Endothelial cell of umbilical vein (primary cell): Measurements from ENCODE around the gene OGT. TPM values are rescaled to one million over a fixed set of nuclear protein-coding genes. Genes with fewer than 3 reads are reported as not detected.

Experiments
- BruUV-seq: library from RNA; stranded (reverse); fragments of 400-500 nt; replicated peaks from 2 replicates; lab custom pipeline; 2021; lab: Mats Ljungman, UMichigan
- CTCF ChIA-PET: fragments of 300-600, 350-600 bp; sonication (Branson Sonifier 250); formaldehyde crosslinking; loops from one replicate; lab custom pipeline; 2021; ENCODE audit warnings: antibody characterized with exemption, inconsistent platforms; lab: Charles Lee
- POLR2A ChIA-PET: fragments of 300-600, 350-600 bp; sonication (Branson Sonifier 250); formaldehyde crosslinking; loops from one replicate; lab custom pipeline; 2021; ENCODE audit warnings: antibody characterized with exemption, inconsistent platforms; lab: Charles Lee
- DNase-seq: peaks from one replicate; pipeline ENCODE4 v3.0.0-alpha.2; 2011; ENCODE audit warnings: low read depth, low spot score
- FAIRE-seq: peaks from 2 replicates; lab custom pipeline; 2011; peaks lifted over from hg19 to GRCh38; lab: Jason Lieb, UNC
- H2AFZ ChIP-seq: 2 replicates; pipeline ENCODE4 v1.6.0; 2012; ENCODE audit warnings: low read depth, low read length, control low read depth, inconsistent platforms
- H3K27ac ChIP-seq: 2 replicates; pipeline ENCODE4 v1.5.1; 2011; ENCODE audit warnings: low read depth, mild to moderate bottlenecking, control low read depth, low read length, moderate library complexity; ENCODE audit not compliant: insufficient read depth
- H3K27me3 ChIP-seq, 2 experiments: 2 replicates each; pipeline versions ENCODE4 v1.6.0 to v1.6.1; 2011; ENCODE audit warnings: low read length in 2 of 2, mixed read lengths in 1 of 2; ENCODE audit not compliant: control insufficient read depth in 2 of 2, insufficient read depth in 2 of 2
- H3K36me3 ChIP-seq, 2 experiments: 2 replicates in 1 of 2; 3 replicates in 1 of 2; pipeline ENCODE4 v1.5.1; 2011; ENCODE audit warnings: low read length in 2 of 2, mild to moderate bottlenecking in 1 of 2, moderate library complexity in 1 of 2; ENCODE audit not compliant: control insufficient read depth in 2 of 2, insufficient read depth in 2 of 2; ENCODE audit errors: extremely low read depth in 1 of 2
- H3K4me1 ChIP-seq: 3 replicates; pipeline ENCODE4 v1.5.1; 2011; ENCODE audit warnings: mild to moderate bottlenecking, low read length; ENCODE audit not compliant: control insufficient read depth, insufficient read depth; ENCODE audit errors: extremely low read depth
- H3K4me2 ChIP-seq: 2 replicates; pipeline ENCODE4 v1.6.1; 2011; ENCODE audit warnings: low read length, control low read depth, mixed read lengths; ENCODE audit not compliant: insufficient read depth
- H3K4me3 ChIP-seq, 3 experiments: fragments of 200-600 bp in 1 of 3; sonication (generic), shearing (Covaris generic) in 1 of 3; replicated peaks in 1 of 3; 2 replicates each; pipeline ENCODE4 v1.5.1; 2011 to 2016; ENCODE audit warnings: control low read depth in 3 of 3, low read length in 3 of 3, mild to moderate bottlenecking in 2 of 3, inconsistent platforms in 1 of 3, low read depth in 1 of 3, moderate library complexity in 1 of 3; ENCODE audit not compliant: insufficient read depth in 1 of 3
- H3K79me2 ChIP-seq: 2 replicates; pipeline ENCODE4 v1.6.0; 2012; ENCODE audit warnings: low read length, inconsistent platforms; ENCODE audit not compliant: control insufficient read depth, insufficient read depth
- H3K9ac ChIP-seq: replicated peaks from 2 replicates; pipeline ENCODE3; 2011; ENCODE audit warnings: low read length, control low read depth; ENCODE audit not compliant: insufficient read depth; ENCODE audit errors: extremely low read depth
- H3K9me1 ChIP-seq: replicated peaks from 3 replicates; pipeline ENCODE4 v1.6.0; 2011; ENCODE audit warnings: mild to moderate bottlenecking, low read length; ENCODE audit not compliant: control insufficient read depth, insufficient read depth; ENCODE audit errors: extremely low read depth
- H3K9me3 ChIP-seq: replicated peaks from 2 replicates; pipeline ENCODE4 v1.5.1; 2012; ENCODE audit warnings: low read length, inconsistent platforms; ENCODE audit not compliant: control insufficient read depth, insufficient read depth
- H4K20me1 ChIP-seq: replicated peaks from 2 replicates; pipeline ENCODE3; 2011; ENCODE audit warnings: mild to moderate bottlenecking, low read length; ENCODE audit not compliant: control insufficient read depth, insufficient read depth; ENCODE audit errors: extremely low read depth
- FOS ChIP-seq: IDR thresholded peaks from 2 replicates; pipeline ENCODE4 v1.6.1; 2011; ENCODE audit warnings: mild to moderate bottlenecking, low read length, moderate library complexity, borderline replicate concordance; ENCODE audit not compliant: insufficient read depth
- GATA2 ChIP-seq: IDR thresholded peaks from 2 replicates; pipeline ENCODE4 v1.7.0; 2011; ENCODE audit warnings: low read depth, mild to moderate bottlenecking, moderate library complexity, mixed read lengths, low read length; ENCODE audit not compliant: insufficient read length, insufficient read depth
- JUN ChIP-seq: IDR thresholded peaks from 2 replicates; pipeline ENCODE4 v1.6.1; 2011; ENCODE audit warnings: borderline replicate concordance, low read depth; ENCODE audit not compliant: insufficient read length, insufficient read depth
- MYC ChIP-seq: IDR thresholded peaks from one replicate; pipeline ENCODE4 v1.6.1; 2011; ENCODE audit warnings: mild to moderate bottlenecking, low read depth, low read length
- POLR2A ChIP-seq: IDR thresholded peaks from 2 replicates; pipeline ENCODE4 v1.6.1; 2012; ENCODE audit warnings: low read depth, mild to moderate bottlenecking, control low read depth, low read length
- POLR2AphosphoS5 ChIP-seq: IDR thresholded peaks from 2 replicates; pipeline ENCODE4 v1.6.1; 2012; ENCODE audit warnings: low read depth, mild to moderate bottlenecking, control low read depth, low read length, moderate library complexity; ENCODE audit not compliant: insufficient read depth
- dilution Hi-C: fragments of 300-500 bp; cut with MboI; formaldehyde crosslinking; loops from one replicate; pipeline ENCODE4 v1.15.0; 2019; ENCODE audit warnings: low sequenced_read_pairs; ENCODE audit not compliant: extremely low pct_ligation_motif_present
- intact Hi-C: fragments of 100-400 bp; cut with micrococcal nuclease; formaldehyde crosslinking; loops from one replicate; pipeline ENCODE4 v1.10.0; 2022
- polyA plus RNA-seq, 4 experiments: library from polyadenylated mRNA; depleted of rRNA in 3 of 4; stranded (reverse) in 3 of 4; unstranded in 1 of 4; fragments of >200 nt; gene quantifications; 2 replicates each; pipeline versions ENCODE4 v1.2.1 to v1.2.3, GENCODE V29; 2011 to 2012; ENCODE audit warnings: missing spikeins in 1 of 4
- total RNA-seq: library from RNA; stranded (reverse); gene quantifications from 2 replicates; pipeline ENCODE4 v1.2.3, GENCODE V29; 2021
- TF ChIP-seq, protein P1 (sequence below), 2 donors: IDR thresholded peaks; 1 replicate in 1 of 2; 2 replicates in 1 of 2; pipeline ENCODE4 v1.5.1; 2011; ENCODE audit warnings: low read length in 2 of 2, mild to moderate bottlenecking in 2 of 2, moderate library complexity in 2 of 2, control low read depth in 1 of 2, inconsistent platforms in 1 of 2, low read depth in 1 of 2; ENCODE audit not compliant: insufficient read depth in 1 of 2; ENCODE audit errors: extremely low read depth in 1 of 2

OGT gene
- total and polyA plus RNA-seq, 2 donors (not counting 3 experiments of a cell fraction or from before 2014, with no cell fraction given) = 129 to 141 TPM

DNA sequence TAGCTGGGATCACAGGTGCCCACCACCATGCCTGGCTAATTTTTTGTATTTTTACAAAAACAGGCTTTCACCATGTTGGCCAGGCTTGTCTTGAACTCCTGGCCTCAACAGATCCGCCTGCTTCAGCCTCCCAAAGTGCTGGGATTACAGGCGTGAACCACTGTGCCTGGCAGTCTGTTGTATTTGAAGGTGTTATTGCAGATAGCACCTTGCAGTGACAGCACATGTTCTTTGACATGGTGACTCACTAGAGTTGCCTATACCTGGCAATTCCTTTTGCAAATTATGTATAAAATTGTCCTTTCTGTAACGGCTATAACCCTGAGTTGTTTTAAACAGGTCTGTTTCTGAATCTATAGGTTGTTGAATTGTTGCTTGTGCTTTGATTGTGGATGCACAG lies 7.9 kb downstream of the OGT start:
- ChIA-PET POLR2A (no interaction called here), CTCF (no interaction called here)
- H3K4me1 ChIP-seq = peaks cover 41% of the 10 kb centered on the region
- TF ChIP-seq POLR2A (no peak), MYC (no peak), GATA2 (no peak), JUN (no peak), FOS (no peak), POLR2AphosphoS5 (no peak)
- TF ChIP-seq, protein P1, sequence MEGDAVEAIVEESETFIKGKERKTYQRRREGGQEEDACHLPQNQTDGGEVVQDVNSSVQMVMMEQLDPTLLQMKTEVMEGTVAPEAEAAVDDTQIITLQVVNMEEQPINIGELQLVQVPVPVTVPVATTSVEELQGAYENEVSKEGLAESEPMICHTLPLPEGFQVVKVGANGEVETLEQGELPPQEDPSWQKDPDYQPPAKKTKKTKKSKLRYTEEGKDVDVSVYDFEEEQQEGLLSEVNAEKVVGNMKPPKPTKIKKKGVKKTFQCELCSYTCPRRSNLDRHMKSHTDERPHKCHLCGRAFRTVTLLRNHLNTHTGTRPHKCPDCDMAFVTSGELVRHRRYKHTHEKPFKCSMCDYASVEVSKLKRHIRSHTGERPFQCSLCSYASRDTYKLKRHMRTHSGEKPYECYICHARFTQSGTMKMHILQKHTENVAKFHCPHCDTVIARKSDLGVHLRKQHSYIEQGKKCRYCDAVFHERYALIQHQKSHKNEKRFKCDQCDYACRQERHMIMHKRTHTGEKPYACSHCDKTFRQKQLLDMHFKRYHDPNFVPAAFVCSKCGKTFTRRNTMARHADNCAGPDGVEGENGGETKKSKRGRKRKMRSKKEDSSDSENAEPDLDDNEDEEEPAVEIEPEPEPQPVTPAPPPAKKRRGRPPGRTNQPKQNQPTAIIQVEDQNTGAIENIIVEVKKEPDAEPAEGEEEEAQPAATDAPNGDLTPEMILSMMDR (IDR thresholded peaks at IDR 0.05; ENCODE audit: extremely low read depth in 1 of 2, insufficient read depth in 1 of 2, low read depth in 1 of 2, low read length in 2 of 2) = no peak
- H3K79me2 ChIP-seq = peaks cover 90% of the 10 kb centered on the region
- no peak overlapping the region for H3K9ac ChIP-seq
- intact Hi-C loops = loop anchor here (1.0 kb wide), 1 partner anchor 8 kb away; no protein-coding TSS in a partner anchor
- DNase-seq (no peak), FAIRE-seq (no peak)
- no peaks in the 10 kb centered on the region for H3K9me3 ChIP-seq
- no TSS peak for BruUV-seq
- H3K27me3 ChIP-seq = no peaks in the 10 kb centered on the region
- peak overlapping the region; percentile 63 for H3K27ac ChIP-seq
- peak overlapping the region; percentile 79 for H3K4me2 ChIP-seq
- H4K20me1 ChIP-seq = peaks cover 10% of the 10 kb centered on the region
- dilution Hi-C loops = no loop called here
- H2AFZ ChIP-seq = no peak overlapping the region
- H3K9me1 ChIP-seq = no peaks in the 10 kb centered on the region
- H3K4me3 ChIP-seq = no peak overlapping the region
- H3K36me3 ChIP-seq = peaks cover 0 to 2% of the 10 kb centered on the region in 2 experiments
